ENCODE measurements around the gene PLCD3. TPM values are rescaled to one million over a fixed set of nuclear protein-coding genes. Genes with fewer than 3 reads are reported as not detected.

Gene PLCD3
- total and polyA plus RNA-seq, 2 of the 13 experiments (the other 11 are each of a cell fraction or from before 2014, with no cell fraction given): 11.3 to 39.1 TPM

- TF ChIP-seq, protein P1, sequence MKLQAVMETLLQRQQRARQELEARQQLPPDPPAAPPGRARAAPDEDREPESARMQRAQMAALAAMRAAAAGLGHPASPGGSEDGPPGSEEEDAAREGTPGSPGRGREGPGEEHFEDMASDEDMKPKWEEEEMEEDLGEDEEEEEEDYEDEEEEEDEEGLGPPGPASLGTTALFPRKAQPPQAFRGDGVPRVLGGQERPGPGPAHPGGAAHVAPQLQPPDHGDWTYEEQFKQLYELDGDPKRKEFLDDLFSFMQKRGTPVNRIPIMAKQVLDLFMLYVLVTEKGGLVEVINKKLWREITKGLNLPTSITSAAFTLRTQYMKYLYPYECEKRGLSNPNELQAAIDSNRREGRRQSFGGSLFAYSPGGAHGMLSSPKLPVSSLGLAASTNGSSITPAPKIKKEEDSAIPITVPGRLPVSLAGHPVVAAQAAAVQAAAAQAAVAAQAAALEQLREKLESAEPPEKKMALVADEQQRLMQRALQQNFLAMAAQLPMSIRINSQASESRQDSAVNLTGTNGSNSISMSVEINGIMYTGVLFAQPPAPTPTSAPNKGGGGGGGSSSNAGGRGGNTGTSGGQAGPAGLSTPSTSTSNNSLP (IDR thresholded peaks at IDR 0.05; ENCODE audit: low read depth, low read length): peak; percentile 100
- TF ChIP-seq ZNF879 (CRISPR knock-in tag; IDR thresholded peaks at IDR 0.05) (0 out of 2 replicates have a peak, but pooled peaks have one; percentile 35), HDAC2 (CRISPR knock-in tag; IDR thresholded peaks at IDR 0.05) (peak; percentile 27), MEIS2 (CRISPR knock-in tag; IDR thresholded peaks at IDR 0.05) (no peak), PBX3 (CRISPR knock-in tag; IDR thresholded peaks at IDR 0.05; ENCODE audit: borderline replicate concordance) (peak; percentile 89; the same call in 1 of the 2 replicates), ZC3H4 (CRISPR knock-in tag; IDR thresholded peaks at IDR 0.05; ENCODE audit: borderline replicate concordance) (peak; percentile 85), SIX4 (CRISPR knock-in tag; IDR thresholded peaks at IDR 0.05) (peak; percentile 76), MAX (IDR thresholded peaks at IDR 0.05) (peak; percentile 72), ZNF225 (CRISPR knock-in tag; IDR thresholded peaks at IDR 0.05) (no peak; the same call in 1 of the 2 replicates), ZZZ3 (CRISPR knock-in tag; IDR thresholded peaks at IDR 0.05; ENCODE audit: borderline replicate concordance) (peak; percentile 90), ZNF12 (CRISPR knock-in tag; IDR thresholded peaks at IDR 0.05) (no peak; the same call in 1 of the 2 replicates), SP2 (CRISPR knock-in tag; IDR thresholded peaks at IDR 0.05) (peak; percentile 99), TCF7L2 (IDR thresholded peaks at IDR 0.05; ENCODE audit: low read depth, low read length) (no peak), KDM3A (CRISPR knock-in tag; IDR thresholded peaks at IDR 0.05; ENCODE audit: low read depth) (peak; percentile 95; the same call in 1 of the 2 replicates), ZNF207 (IDR thresholded peaks at IDR 0.05; ENCODE audit: borderline replicate concordance) (no peak), ZNF891 (CRISPR knock-in tag; IDR thresholded peaks at IDR 0.05) (peak; percentile 10), MZF1 (CRISPR knock-in tag; IDR thresholded peaks at IDR 0.05; ENCODE audit: borderline replicate concordance) (no peak), TCF7 (IDR thresholded peaks at IDR 0.05; ENCODE audit: low read depth) (peak; percentile 37; the same call in 1 of the 2 replicates), ELF1 (CRISPR knock-in tag; IDR thresholded peaks at IDR 0.05) (peak; percentile 80), SOX13 (IDR thresholded peaks at IDR 0.05) (no peak), SOX13 (CRISPR knock-in tag; conservative IDR thresholded peaks at IDR 0.05 in 1 of 2, IDR thresholded peaks at IDR 0.05 in 1 of 2) (peak in 1 of 2 experiments; percentile 54; a peak in 2 of 4 replicates), KAT2B (IDR thresholded peaks at IDR 0.05; ENCODE audit: borderline replicate concordance, low read depth, low read length) (no peak), MTF1 (CRISPR knock-in tag; IDR thresholded peaks at IDR 0.05) (no peak), ZBTB26 (CRISPR knock-in tag; IDR thresholded peaks at IDR 0.05; ENCODE audit: borderline replicate concordance) (0 out of 2 replicates have a peak, but pooled peaks have one; percentile 18), ZNF737 (CRISPR knock-in tag; IDR thresholded peaks at IDR 0.05; ENCODE audit: borderline replicate concordance) (no peak), ZNF841 (CRISPR knock-in tag; IDR thresholded peaks at IDR 0.05; ENCODE audit: borderline replicate concordance) (no peak)
- TF ChIP-seq, protein P2, sequence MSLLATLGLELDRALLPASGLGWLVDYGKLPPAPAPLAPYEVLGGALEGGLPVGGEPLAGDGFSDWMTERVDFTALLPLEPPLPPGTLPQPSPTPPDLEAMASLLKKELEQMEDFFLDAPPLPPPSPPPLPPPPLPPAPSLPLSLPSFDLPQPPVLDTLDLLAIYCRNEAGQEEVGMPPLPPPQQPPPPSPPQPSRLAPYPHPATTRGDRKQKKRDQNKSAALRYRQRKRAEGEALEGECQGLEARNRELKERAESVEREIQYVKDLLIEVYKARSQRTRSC (CRISPR knock-in tag; IDR thresholded peaks at IDR 0.05; ENCODE audit: low read depth): peak; percentile 35; the same call in 1 of the 2 replicates
Measured at GRCh38 chr17:45161288-45162024, 29.1 kb upstream of the PLCD3 start, which contains the start of gene HEXIM2 (continued).
